NCI-H748 treated with DMSO at 0.1 percent for 48 hours (cell line): ENCODE results near the gene FMNL2.

ENCODE experiments used
- DNase-seq: peaks from one replicate; lab custom pipeline; 2025; lab: John Stamatoyannopoulos, UW

Gene FMNL2

GRCh38 chr2:152405206-152406118 is 70.5 kb downstream of the FMNL2 start:
- DNase-seq = no peak

GRCh38 chr2:152406119-152406835 is 71.3 kb downstream of the FMNL2 start:
- no peak for DNase-seq

- no peak for DNase-seq
These were observed 71.8 kb downstream of the FMNL2 start for GRCh38 chr2:152406836-152407161.

- DNase-seq = no peak
These were observed 72.3 kb downstream of the FMNL2 start for GRCh38 chr2:152407204-152407721.

- DNase-seq = no peak
These were observed 72.8 kb downstream of the FMNL2 start for GRCh38 chr2:152407806-152408205.

GRCh38 chr2:152408254-152408653 is 73.3 kb downstream of the FMNL2 start:
- no peak for DNase-seq

GRCh38 chr2:152409386-152410164 is 74.6 kb downstream of the FMNL2 start:
- DNase-seq = no peak

GRCh38 chr2:152410165-152410597 is 75.2 kb downstream of the FMNL2 start:
- no peak for DNase-seq

- DNase-seq = no peak
These were observed 76.2 kb downstream of the FMNL2 start for GRCh38 chr2:152411154-152411553.

- no peak for DNase-seq
These were observed 78.5 kb downstream of the FMNL2 start for GRCh38 chr2:152413228-152414030.

GRCh38 chr2:152415231-152415642 is 80.3 kb downstream of the FMNL2 start:
- no peak for DNase-seq

- DNase-seq = no peak
These were observed 80.8 kb downstream of the FMNL2 start for GRCh38 chr2:152415796-152416195.

GRCh38 chr2:152418688-152419087 is 83.7 kb downstream of the FMNL2 start:
- no peak for DNase-seq

- DNase-seq = no peak
These were observed 85.0 kb downstream of the FMNL2 start for GRCh38 chr2:152419944-152420343.

- DNase-seq = no peak
These were observed 85.4 kb downstream of the FMNL2 start for GRCh38 chr2:152420363-152420762.

GRCh38 chr2:152420936-152421335 is 86.0 kb downstream of the FMNL2 start:
- no peak for DNase-seq

GRCh38 chr2:152421521-152422370 is 86.8 kb downstream of the FMNL2 start:
- DNase-seq = no peak

- no peak for DNase-seq
These were observed 88.7 kb downstream of the FMNL2 start for GRCh38 chr2:152423684-152424083.

GRCh38 chr2:152425765-152426727 is 91.1 kb downstream of the FMNL2 start:
- DNase-seq = no peak
